ENCODE measurements around the gene TM7SF3.

The TM7SF3 gene

DNA sequence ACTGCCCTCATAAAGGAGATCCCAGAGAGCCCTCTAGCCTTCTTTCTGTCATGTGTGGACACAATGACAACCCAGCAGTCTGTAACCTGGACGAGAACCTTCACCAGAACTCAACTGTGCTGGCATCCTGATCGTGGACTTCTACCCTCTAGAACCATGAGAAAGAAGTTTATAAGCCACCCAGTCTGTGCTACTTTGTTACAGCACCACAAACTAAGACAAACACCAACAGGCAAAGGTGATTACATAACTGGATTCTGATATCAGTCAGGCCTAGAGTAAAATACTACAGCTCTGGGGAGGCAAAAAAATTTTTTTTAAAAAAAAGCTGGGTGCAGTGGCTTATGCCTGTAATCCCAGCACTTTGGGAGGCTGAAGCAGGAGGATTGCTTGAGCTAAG, 18.5 kb downstream of the TM7SF3 start:
- no peak for DNase-seq (ENCODE audit: extremely low read depth, low read depth)
- TF ChIP-seq, protein P1, sequence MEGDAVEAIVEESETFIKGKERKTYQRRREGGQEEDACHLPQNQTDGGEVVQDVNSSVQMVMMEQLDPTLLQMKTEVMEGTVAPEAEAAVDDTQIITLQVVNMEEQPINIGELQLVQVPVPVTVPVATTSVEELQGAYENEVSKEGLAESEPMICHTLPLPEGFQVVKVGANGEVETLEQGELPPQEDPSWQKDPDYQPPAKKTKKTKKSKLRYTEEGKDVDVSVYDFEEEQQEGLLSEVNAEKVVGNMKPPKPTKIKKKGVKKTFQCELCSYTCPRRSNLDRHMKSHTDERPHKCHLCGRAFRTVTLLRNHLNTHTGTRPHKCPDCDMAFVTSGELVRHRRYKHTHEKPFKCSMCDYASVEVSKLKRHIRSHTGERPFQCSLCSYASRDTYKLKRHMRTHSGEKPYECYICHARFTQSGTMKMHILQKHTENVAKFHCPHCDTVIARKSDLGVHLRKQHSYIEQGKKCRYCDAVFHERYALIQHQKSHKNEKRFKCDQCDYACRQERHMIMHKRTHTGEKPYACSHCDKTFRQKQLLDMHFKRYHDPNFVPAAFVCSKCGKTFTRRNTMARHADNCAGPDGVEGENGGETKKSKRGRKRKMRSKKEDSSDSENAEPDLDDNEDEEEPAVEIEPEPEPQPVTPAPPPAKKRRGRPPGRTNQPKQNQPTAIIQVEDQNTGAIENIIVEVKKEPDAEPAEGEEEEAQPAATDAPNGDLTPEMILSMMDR (IDR thresholded peaks at IDR 0.05; ENCODE audit: low read depth, low read length), result no peak

DNA sequence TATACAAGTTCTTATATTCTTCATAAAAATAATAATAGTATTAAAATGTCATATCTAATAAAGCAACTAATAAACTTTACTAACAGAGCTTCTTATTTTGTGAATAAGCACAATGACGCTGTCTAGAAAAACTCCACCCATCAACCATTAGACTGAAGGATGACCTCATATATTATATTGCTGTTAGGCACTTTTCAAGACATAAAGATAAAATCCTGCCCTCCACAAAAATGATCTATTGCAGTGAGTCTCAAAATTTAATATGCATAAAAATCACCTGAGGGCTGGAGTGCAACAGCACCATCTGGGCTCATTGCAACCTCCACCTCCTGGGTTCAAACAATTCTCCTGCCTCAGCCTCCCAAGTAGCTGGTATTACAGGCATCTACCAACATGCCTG, 20.1 kb downstream of the TM7SF3 start:
- no peak for DNase-seq (ENCODE audit: extremely low read depth, low read depth)
- TF ChIP-seq, protein P1 (IDR thresholded peaks at IDR 0.05; ENCODE audit: low read depth, low read length), result no peak

DNA sequence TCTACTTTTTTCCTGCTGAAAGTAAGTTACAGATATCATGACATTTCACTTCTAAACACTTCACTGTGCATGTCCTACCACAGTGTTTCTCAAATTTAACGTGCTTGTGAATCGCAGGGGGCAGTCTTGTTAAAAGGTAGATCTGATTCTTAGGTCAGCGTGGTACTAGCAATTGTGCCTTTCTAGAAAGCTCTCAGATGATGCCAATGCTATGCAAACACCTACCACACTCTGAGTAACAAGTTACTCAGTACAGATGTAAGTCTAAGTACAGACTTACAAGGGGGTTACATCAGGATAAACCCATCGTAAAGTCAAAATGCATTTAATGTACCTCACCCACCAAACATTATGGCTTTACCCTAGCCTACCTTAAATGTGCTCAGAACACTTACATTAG, 22.4 kb downstream of the TM7SF3 start:
- no peak for DNase-seq (ENCODE audit: extremely low read depth, low read depth)
- TF ChIP-seq, protein P1 (IDR thresholded peaks at IDR 0.05; ENCODE audit: low read depth, low read length), result no peak

DNA sequence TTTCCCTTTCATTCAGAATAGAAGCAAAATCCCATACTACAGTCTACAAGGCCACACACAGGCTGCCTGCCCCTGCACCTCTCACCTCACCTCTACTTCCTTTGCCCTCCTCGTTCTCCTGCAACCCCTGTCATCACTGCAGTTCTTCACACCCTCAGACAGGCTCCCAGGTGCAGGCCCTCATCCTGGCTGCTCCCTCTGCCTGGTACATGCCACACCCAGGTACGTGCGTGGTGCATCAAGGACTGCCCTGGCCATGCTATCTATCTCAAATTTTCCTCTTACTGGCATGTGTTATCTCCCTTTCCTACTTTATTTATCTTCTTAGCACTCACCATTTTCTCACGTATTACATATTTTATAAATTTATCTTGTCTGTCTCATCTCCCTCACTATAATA, 24.3 kb downstream of the TM7SF3 start:
- DNase-seq (ENCODE audit: extremely low read depth, low read depth), result no peak
- TF ChIP-seq, protein P1 (IDR thresholded peaks at IDR 0.05; ENCODE audit: low read depth, low read length), result no peak

DNA sequence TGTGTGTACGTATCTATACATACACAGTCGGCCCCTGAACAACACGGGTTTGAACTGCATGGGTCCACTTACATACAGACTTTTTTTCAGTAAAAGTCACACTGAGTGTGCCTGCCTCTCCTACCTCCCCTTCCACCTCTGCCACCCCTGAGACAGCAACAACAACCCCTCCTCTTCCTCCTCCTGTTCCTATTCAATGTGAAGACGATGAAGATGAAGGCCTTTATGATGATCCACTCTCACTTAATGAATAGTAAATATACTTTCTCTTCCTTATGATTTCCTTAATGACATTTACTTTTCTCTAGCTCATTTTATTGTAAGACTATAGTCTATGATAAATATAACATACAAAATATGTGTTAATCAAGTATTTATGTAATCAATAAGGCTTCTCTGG, 25.5 kb downstream of the TM7SF3 start:
- TF ChIP-seq, protein P1 (IDR thresholded peaks at IDR 0.05; ENCODE audit: low read depth, low read length), result no peak
- DNase-seq (ENCODE audit: extremely low read depth, low read depth), result no peak

DNA sequence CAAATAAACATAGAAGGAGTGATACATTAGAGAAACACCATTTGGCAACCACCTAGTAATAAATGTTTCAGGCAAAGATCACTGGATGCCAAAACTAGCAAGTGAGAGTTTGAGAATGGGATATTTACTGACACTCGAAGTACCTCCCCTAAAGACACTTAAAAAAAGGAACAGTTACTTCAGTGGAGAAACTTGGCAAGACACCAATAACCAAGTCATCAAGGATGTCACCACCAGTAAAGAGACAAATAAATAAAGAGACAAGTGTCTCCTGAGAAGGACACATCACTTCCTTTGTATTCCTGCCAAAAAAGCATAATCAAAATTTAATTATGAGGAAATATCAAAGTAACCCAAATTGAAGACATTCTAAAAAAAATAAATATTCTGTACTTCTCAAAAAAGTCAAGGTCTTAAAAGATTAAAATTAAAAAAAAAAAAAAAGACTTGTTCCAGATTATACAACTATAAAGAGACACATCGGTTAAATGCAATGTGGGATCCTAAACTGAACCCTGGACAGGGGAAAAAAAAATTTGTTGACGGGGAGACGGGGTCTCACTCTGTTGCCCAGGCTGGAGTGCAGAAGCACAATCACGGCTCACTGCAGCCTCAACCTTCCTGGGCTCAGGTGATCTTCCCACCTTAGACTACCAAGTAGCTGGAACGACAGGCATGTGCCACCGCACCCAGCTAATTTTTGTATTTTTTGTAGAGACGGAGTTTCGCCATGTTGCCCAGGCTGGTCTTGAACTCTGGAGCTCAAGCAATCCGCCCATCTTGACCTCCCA, 26.4 kb downstream of the TM7SF3 start:
- DNase-seq (ENCODE audit: extremely low read depth, low read depth), result no peak
- TF ChIP-seq, protein P1 (IDR thresholded peaks at IDR 0.05; ENCODE audit: low read depth, low read length), result no peak

DNA sequence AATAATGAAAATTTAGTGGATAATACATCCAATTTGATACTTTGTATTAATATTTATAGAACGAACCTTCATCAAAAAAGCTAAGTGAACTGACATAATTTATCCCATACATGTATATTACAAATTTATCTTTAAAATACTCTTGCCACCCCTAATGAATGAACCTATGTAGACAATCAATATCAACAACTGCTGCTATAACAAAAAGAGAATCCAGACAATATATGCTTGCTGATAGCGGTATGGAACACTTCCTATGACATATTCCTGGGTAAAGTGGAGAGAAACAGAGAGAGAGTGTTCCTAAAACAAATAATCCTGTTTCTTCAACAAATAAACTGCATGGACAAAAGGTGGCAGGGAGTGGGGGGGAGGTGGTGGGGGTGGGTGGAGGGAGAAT, 31.3 kb downstream of the TM7SF3 start:
- no peak for DNase-seq (ENCODE audit: extremely low read depth, low read depth)
- TF ChIP-seq, protein P1 (IDR thresholded peaks at IDR 0.05; ENCODE audit: low read depth, low read length), result no peak
